H1 (cell line): Measurements from ENCODE around the gene SLC1A3. TPM values are rescaled to one million over a fixed set of nuclear protein-coding genes. Genes with fewer than 3 reads are reported as not detected.

Experiments used
- CTCF ChIA-PET: fragments of 300-600 bp; sonication (Branson Sonifier 250); formaldehyde crosslinking; loops from one replicate; lab custom pipeline; 2021; ENCODE audit not compliant: partially characterized antibody; lab: Charles Lee
- POLR2A ChIA-PET: fragments of 300-600 bp; sonication (Branson Sonifier 250); formaldehyde crosslinking; loops from one replicate; lab custom pipeline; 2021; ENCODE audit warnings: inconsistent platforms; ENCODE audit not compliant: partially characterized antibody; lab: Charles Lee
- DNase-seq, 2 experiments: peaks; one replicate each; pipeline versions ENCODE4 v3.0.0 to v3.0.0-alpha.2; 2010 to 2022; ENCODE audit warnings: low spot score in 2 of 2, low read depth in 1 of 2, mixed read lengths in 1 of 2
- FAIRE-seq: peaks from 2 replicates; lab custom pipeline; 2011; peaks lifted over from hg19 to GRCh38; lab: Jason Lieb, UNC
- H2AFZ ChIP-seq: 2 replicates; pipeline ENCODE4 v1.8.1; 2012; ENCODE audit warnings: low read length, inconsistent platforms
- H2AK5ac ChIP-seq: 2 replicates; pipeline ENCODE4 v1.6.1; 2013; ENCODE audit warnings: low read depth, low read length
- H2BK120ac ChIP-seq: replicated peaks from 2 replicates; pipeline ENCODE3; 2013; ENCODE audit warnings: low read depth, low read length, inconsistent platforms
- H2BK12ac ChIP-seq: 2 replicates; pipeline ENCODE4 v1.6.1; 2013; ENCODE audit warnings: low read depth, low read length
- H2BK15ac ChIP-seq: 2 replicates; pipeline ENCODE4 v1.6.1; 2013; ENCODE audit warnings: low read length
- H2BK20ac ChIP-seq: 2 replicates; pipeline ENCODE4 v1.6.1; 2013; ENCODE audit warnings: low read length
- H2BK5ac ChIP-seq: 2 replicates; pipeline ENCODE4 v1.6.1; 2013; ENCODE audit warnings: low read depth, low read length
- H3K14ac ChIP-seq: 2 replicates; pipeline ENCODE4 v1.6.1; 2013; ENCODE audit warnings: inconsistent platforms; ENCODE audit not compliant: insufficient read length
- H3K18ac ChIP-seq: 2 replicates; pipeline ENCODE4 v1.6.1; 2013; ENCODE audit warnings: low read length; ENCODE audit errors: extremely low read depth
- H3K23ac ChIP-seq: 2 replicates; pipeline ENCODE4 v1.6.1; 2013; ENCODE audit warnings: inconsistent platforms; ENCODE audit not compliant: insufficient read length
- H3K23me2 ChIP-seq: 2 replicates; pipeline ENCODE4 v1.6.1; 2013; ENCODE audit warnings: low read depth, low read length
- H3K27ac ChIP-seq: 2 replicates; pipeline ENCODE4 v1.6.1; 2011; ENCODE audit warnings: low read depth, low read length, inconsistent platforms
- H3K27me3 ChIP-seq, 4 experiments: replicated peaks in 1 of 4; 1 replicate in 1 of 4; 2 replicates in 3 of 4; pipeline versions ENCODE4 v1.6.1 to v1.8.1; 2011 to 2013; ENCODE audit warnings: low read length in 3 of 4, mild to moderate bottlenecking in 3 of 4, inconsistent platforms in 2 of 4, mixed read lengths in 2 of 4, moderate library complexity in 1 of 4; ENCODE audit not compliant: control insufficient read depth in 3 of 4, insufficient read depth in 3 of 4; ENCODE audit errors: extremely low read depth in 1 of 4
- H3K36me3 ChIP-seq, 4 experiments: 2 replicates each; pipeline versions ENCODE4 v1.6.1 to v1.8.1; 2011 to 2013; ENCODE audit warnings: mild to moderate bottlenecking in 4 of 4, low read length in 3 of 4, moderate library complexity in 2 of 4, control low read depth in 1 of 4, inconsistent platforms in 1 of 4; ENCODE audit not compliant: insufficient read depth in 4 of 4, control insufficient read depth in 2 of 4
- H3K4ac ChIP-seq: replicated peaks from 2 replicates; pipeline ENCODE3; 2013; ENCODE audit warnings: low read length, low read depth, mixed read lengths, inconsistent platforms; ENCODE audit not compliant: insufficient read length
- H3K4me1 ChIP-seq, 4 experiments: replicated peaks in 1 of 4; 1 replicate in 1 of 4; 2 replicates in 3 of 4; pipeline versions ENCODE4 v1.6.1 to v1.8.1; 2011 to 2013; ENCODE audit warnings: low read length in 3 of 4, inconsistent platforms in 2 of 4, mixed read lengths in 1 of 4; ENCODE audit not compliant: insufficient read depth in 4 of 4, control insufficient read depth in 3 of 4
- H3K4me2 ChIP-seq, 2 experiments: 2 replicates each; pipeline versions ENCODE4 v1.6.1 to v1.8.1; 2011 to 2013; ENCODE audit warnings: low read depth in 2 of 2, low read length in 2 of 2, control low read depth in 1 of 2, inconsistent platforms in 1 of 2, mild to moderate bottlenecking in 1 of 2; ENCODE audit not compliant: insufficient read depth in 1 of 2
- H3K4me3 ChIP-seq, 4 experiments: fragments of 200-600, 300-600 bp in 1 of 4; sonication (generic), shearing (Covaris generic), sonication (Bioruptor Twin) in 1 of 4; 2 replicates each; pipeline versions ENCODE4 v1.5.1 to v1.8.1; 2011 to 2016; ENCODE audit warnings: low read length in 4 of 4, low read depth in 3 of 4, control low read depth in 2 of 4, inconsistent platforms in 2 of 4, mild to moderate bottlenecking in 2 of 4, mixed read lengths in 1 of 4, moderate library complexity in 1 of 4; ENCODE audit not compliant: insufficient read depth in 2 of 4; ENCODE audit errors: extremely low read depth in 1 of 4
- H3K56ac ChIP-seq: replicated peaks from 2 replicates; pipeline ENCODE3; 2013; ENCODE audit warnings: low read depth, mild to moderate bottlenecking, mixed read lengths, low read length, inconsistent platforms; ENCODE audit not compliant: insufficient read length
- H3K79me1 ChIP-seq: 2 replicates; pipeline ENCODE4 v1.6.1; 2013; ENCODE audit warnings: low read depth, low read length, control low read depth
- H3K79me2 ChIP-seq, 2 experiments: 2 replicates each; pipeline versions ENCODE4 v1.6.1 to v1.8.1; 2012 to 2013; ENCODE audit warnings: low read length in 2 of 2, mild to moderate bottlenecking in 2 of 2, inconsistent platforms in 1 of 2; ENCODE audit not compliant: insufficient read depth in 2 of 2, control insufficient read depth in 1 of 2
- H3K9ac ChIP-seq, 4 experiments: replicated peaks in 1 of 4; 1 replicate in 1 of 4; 2 replicates in 3 of 4; pipeline versions ENCODE4 v1.6.1 to v1.8.1; 2011 to 2013; ENCODE audit warnings: low read depth in 3 of 4, low read length in 3 of 4, control low read depth in 2 of 4, mild to moderate bottlenecking in 2 of 4, moderate library complexity in 2 of 4, inconsistent platforms in 1 of 4; ENCODE audit errors: extremely low read depth in 1 of 4
- H3K9me3 ChIP-seq, 2 experiments: 2 replicates each; pipeline versions ENCODE4 v1.6.1 to v1.8.1; 2012 to 2013; ENCODE audit warnings: mild to moderate bottlenecking in 2 of 2, moderate library complexity in 2 of 2, control low read depth in 1 of 2, inconsistent platforms in 1 of 2, low read depth in 1 of 2, low read length in 1 of 2, mixed read lengths in 1 of 2; ENCODE audit not compliant: insufficient read depth in 2 of 2
- H4K20me1 ChIP-seq, 2 experiments: replicated peaks in 1 of 2; 2 replicates each; pipeline versions ENCODE3 to v1.8.1; 2011 to 2013; ENCODE audit warnings: inconsistent platforms in 2 of 2, low read length in 2 of 2, mild to moderate bottlenecking in 1 of 2; ENCODE audit not compliant: insufficient read depth in 2 of 2, control insufficient read depth in 1 of 2
- H4K5ac ChIP-seq: 2 replicates; pipeline ENCODE4 v1.6.1; 2013; ENCODE audit warnings: low read length, low read depth, mixed read lengths, inconsistent platforms; ENCODE audit not compliant: insufficient read length
- H4K8ac ChIP-seq: 2 replicates; pipeline ENCODE4 v1.8.0; 2013; ENCODE audit warnings: mild to moderate bottlenecking, moderate library complexity, low read length, inconsistent platforms; ENCODE audit not compliant: insufficient read depth; ENCODE audit errors: extremely low read depth
- H4K91ac ChIP-seq: replicated peaks from 2 replicates; pipeline ENCODE3; 2013; ENCODE audit warnings: low read length, mixed read lengths, inconsistent platforms; ENCODE audit not compliant: insufficient read length
- BCL11A ChIP-seq, 2 experiments: IDR thresholded peaks; one replicate each; pipeline ENCODE4 v1.6.1; 2011; ENCODE audit warnings: low read depth in 2 of 2, low read length in 2 of 2, mild to moderate bottlenecking in 2 of 2
- JUN ChIP-seq: IDR thresholded peaks from 2 replicates; pipeline ENCODE4 v1.6.1; 2011; ENCODE audit warnings: low read depth, mild to moderate bottlenecking, improper control_type of control experiment, low read length
- POU5F1 ChIP-seq: IDR thresholded peaks from 2 replicates; pipeline ENCODE4 v1.6.1; 2011; ENCODE audit warnings: low read depth, mild to moderate bottlenecking, low read length, moderate library complexity
- RBBP5 ChIP-seq: IDR thresholded peaks from 2 replicates; pipeline ENCODE4 v1.7.1; 2012; ENCODE audit warnings: low read depth, mild to moderate bottlenecking, inconsistent platforms, low read length, moderate library complexity, borderline replicate concordance
- SP2 ChIP-seq: IDR thresholded peaks from 2 replicates; pipeline ENCODE4 v1.6.1; 2012; ENCODE audit warnings: mild to moderate bottlenecking, low read length, inconsistent platforms
- YY1 ChIP-seq: IDR thresholded peaks from 2 replicates; pipeline ENCODE4 v1.6.1; 2011; ENCODE audit warnings: low read depth, mild to moderate bottlenecking, low read length
- WGBS, 2 experiments: shearing (Covaris generic) in 1 of 2; methylation state at CpG; one replicate each; pipeline versions ENCODE4 v1.1.6 to v1.1.7; 2013 to 2015; ENCODE audit warnings: low lambda C conversion rate in 2 of 2, mixed read lengths in 2 of 2, inconsistent platforms in 1 of 2, low coverage in 1 of 2, missing lambda C conversion rate in 1 of 2; ENCODE audit not compliant: insufficient replicate concordance in 2 of 2, insufficient coverage in 1 of 2, insufficient read length in 1 of 2; ENCODE audit errors: extremely low coverage in 1 of 2, missing lambda C conversion rate in 1 of 2; 5-methylcytosine and 5-hydroxymethylcytosine counted together
- polyA plus RNA-seq, 7 experiments: library from polyadenylated mRNA; depleted of rRNA in 3 of 7; stranded (reverse) in 5 of 7; unstranded in 2 of 7; fragments of >200 nt in 5 of 7; fragments of 200-250 nt in 2 of 7; gene quantifications; 1 replicate in 5 of 7; 2 replicates in 1 of 7; 4 replicates in 1 of 7; pipeline versions ENCODE4 v1.2.1 to v1.2.3, GENCODE V29; 2011 to 2013; ENCODE audit warnings: missing spikeins in 2 of 7, mixed read lengths in 2 of 7
- total RNA-seq: library from RNA; stranded (reverse); fragmentation: NEBNext Ultra II Directional; extraction: Animal tissue kit (Norgen Biotek cat#: 25700); gene quantifications from 2 replicates; pipeline ENCODE4 v1.2.1, GENCODE V29; 2021
- TF ChIP-seq, protein P1 (sequence below): IDR thresholded peaks from 2 replicates; pipeline ENCODE4 v1.6.1; 2012; ENCODE audit warnings: low read length, inconsistent platforms

Gene SLC1A3
- total and polyA plus RNA-seq, 2 of the 8 experiments (the other 6 are each of a cell fraction or from before 2014, with no cell fraction given), result 26.7 to 35.3 TPM

DNA sequence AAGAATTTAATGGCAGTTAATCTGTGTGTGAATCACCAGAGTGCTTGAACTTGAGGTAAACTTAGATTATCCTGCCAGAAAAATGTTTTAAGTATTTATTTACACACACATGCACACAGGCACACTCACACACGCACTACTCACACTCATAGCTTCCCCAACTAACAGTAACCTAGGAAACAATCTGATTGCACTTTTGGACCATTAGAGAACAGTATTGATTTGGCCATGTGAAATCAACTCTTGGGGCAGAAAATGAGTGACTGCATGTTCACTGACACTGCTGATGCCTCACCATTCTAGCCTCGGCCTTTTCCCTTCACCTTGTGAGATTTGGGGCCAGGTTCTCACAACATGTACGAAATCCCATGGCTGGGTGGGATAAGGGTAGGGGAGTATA is 64.1 kb downstream of the SLC1A3 start:
- Histone ChIP-seq H3K4ac (no peak overlapping the region), H3K27ac (no peak overlapping the region), H3K56ac (no peak overlapping the region), H4K5ac (no peak overlapping the region), H2BK12ac (no peak overlapping the region), H2BK120ac (no peak overlapping the region), H3K18ac (no peak overlapping the region), H4K91ac (no peak overlapping the region), H4K8ac (no peak overlapping the region), H3K36me3 (peaks cover 0 to 18% (median 0%) of the 10 kb centered on the region in 4 experiments; a peak in 3 of 8 replicates), H3K9ac (no peak overlapping the region; a peak in 1 of 7 replicates), H2AK5ac (no peak overlapping the region), H3K23me2 (no peaks in the 10 kb centered on the region), H3K14ac (no peak overlapping the region), H4K20me1 (peaks cover 0 to 2% of the 10 kb centered on the region in 2 experiments), H2BK15ac (no peak overlapping the region), H3K23ac (no peak overlapping the region), H2BK5ac (no peak overlapping the region), H3K4me3 (no peak overlapping the region), H3K9me3 (no peaks in the 10 kb centered on the region), H3K4me2 (no peak overlapping the region), H3K79me2 (no peaks in the 10 kb centered on the region), H3K79me1 (no peaks in the 10 kb centered on the region), H2BK20ac (no peak overlapping the region), H2AFZ (no peak overlapping the region), H3K4me1 (no peaks in the 10 kb centered on the region), H3K27me3 (no peaks in the 10 kb centered on the region)
- ChIA-PET POLR2A (no interaction called here), CTCF (interaction anchor here (0.5 to 1.9 kb wide), 2 partner anchors 25 to 92 kb away, joined by 4 to 5 read pairs; no protein-coding TSS in a partner anchor)
- WGBS, 2 experiments, result 86% methylated on average over 3 of the region's 3 CpGs; no CpG with 5 or more reads in 1 of the 2 experiments
- no peak for FAIRE-seq
- TF ChIP-seq JUN (no peak), POU5F1 (no peak), BCL11A (IDR thresholded peaks at IDR 0.05; ENCODE audit: low read depth in 2 of 2, low read length in 2 of 2) (no peak), YY1 (no peak), RBBP5 (no peak), SP2 (no peak)
- TF ChIP-seq, protein P1, sequence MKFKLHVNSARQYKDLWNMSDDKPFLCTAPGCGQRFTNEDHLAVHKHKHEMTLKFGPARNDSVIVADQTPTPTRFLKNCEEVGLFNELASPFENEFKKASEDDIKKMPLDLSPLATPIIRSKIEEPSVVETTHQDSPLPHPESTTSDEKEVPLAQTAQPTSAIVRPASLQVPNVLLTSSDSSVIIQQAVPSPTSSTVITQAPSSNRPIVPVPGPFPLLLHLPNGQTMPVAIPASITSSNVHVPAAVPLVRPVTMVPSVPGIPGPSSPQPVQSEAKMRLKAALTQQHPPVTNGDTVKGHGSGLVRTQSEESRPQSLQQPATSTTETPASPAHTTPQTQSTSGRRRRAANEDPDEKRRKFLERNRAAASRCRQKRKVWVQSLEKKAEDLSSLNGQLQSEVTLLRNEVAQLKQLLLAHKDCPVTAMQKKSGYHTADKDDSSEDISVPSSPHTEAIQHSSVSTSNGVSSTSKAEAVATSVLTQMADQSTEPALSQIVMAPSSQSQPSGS, result no peak
- no peak for DNase-seq
